Lower lobe of right lung (tissue), 2 donors: Measurements from ENCODE around the gene TUBB1. TPM values are rescaled to one million over a fixed set of nuclear protein-coding genes. Genes with fewer than 3 reads are reported as not detected.

ENCODE experiments used
- ATAC-seq, 2 donors: fragments of 200-7000 bp; cut with Tn5 transposase; one replicate each; pipeline ENCODE4 v1.9.1; 2020 to 2022; ENCODE audit warnings: mild to moderate bottlenecking in 2 of 2, moderate library complexity in 2 of 2
- DNase-seq: peaks from one replicate; pipeline ENCODE4 v3.0.0-alpha.2; 2020
- H3K27ac ChIP-seq: fragments of 200-600 bp; one replicate; pipeline ENCODE4 v1.8.0; 2022
- H3K27me3 ChIP-seq: fragments of 200-600 bp; one replicate; pipeline ENCODE4 v1.8.0; 2022; ENCODE audit warnings: low read depth
- H3K36me3 ChIP-seq: fragments of 200-600 bp; one replicate; pipeline ENCODE4 v1.8.0; 2022; ENCODE audit warnings: mild to moderate bottlenecking
- H3K4me1 ChIP-seq: fragments of 200-600 bp; one replicate; pipeline ENCODE4 v1.8.0; 2022
- H3K4me3 ChIP-seq: fragments of 200-600 bp; one replicate; pipeline ENCODE4 v1.8.0; 2022; ENCODE audit warnings: mild to moderate bottlenecking
- H3K9me3 ChIP-seq: fragments of 200-600 bp; one replicate; pipeline ENCODE4 v1.8.0; 2022
- intact Hi-C: fragments of 100-400 bp; cut with DNase I; formaldehyde crosslinking; loops from one replicate; pipeline ENCODE4 v1.11.0; 2022
- total RNA-seq: library from RNA; stranded (reverse); fragmentation: NEBNext Ultra II Directional; extraction: Animal tissue kit (Norgen Biotek cat#: 25700); gene quantifications from one replicate; pipeline ENCODE4 v1.2.1, GENCODE V29; 2021
- TF ChIP-seq, protein P1 (sequence below): fragments of 200-600 bp; IDR thresholded peaks from one replicate; pipeline ENCODE4 v1.8.0; 2022; ENCODE audit warnings: antibody characterized with exemption, mild to moderate bottlenecking
- donor health status: DM: no; HTN: yes; CAD: no; lungs with severe emphysema.

Gene TUBB1
- total RNA-seq, 1 donor from 2014 or later, result 6.5 TPM

- Histone ChIP-seq H3K4me1 (peaks cover 27% of the 10 kb centered on the region), H3K4me3 (no peak overlapping the region), H3K27me3 (no peaks in the 10 kb centered on the region), H3K9me3 (no peaks in the 10 kb centered on the region), H3K27ac (no peak overlapping the region), H3K36me3 (no peaks in the 10 kb centered on the region)
- ATAC-seq, result no peak
- no peak for DNase-seq
- intact Hi-C loops, result no loop called here
- TF ChIP-seq, protein P1, sequence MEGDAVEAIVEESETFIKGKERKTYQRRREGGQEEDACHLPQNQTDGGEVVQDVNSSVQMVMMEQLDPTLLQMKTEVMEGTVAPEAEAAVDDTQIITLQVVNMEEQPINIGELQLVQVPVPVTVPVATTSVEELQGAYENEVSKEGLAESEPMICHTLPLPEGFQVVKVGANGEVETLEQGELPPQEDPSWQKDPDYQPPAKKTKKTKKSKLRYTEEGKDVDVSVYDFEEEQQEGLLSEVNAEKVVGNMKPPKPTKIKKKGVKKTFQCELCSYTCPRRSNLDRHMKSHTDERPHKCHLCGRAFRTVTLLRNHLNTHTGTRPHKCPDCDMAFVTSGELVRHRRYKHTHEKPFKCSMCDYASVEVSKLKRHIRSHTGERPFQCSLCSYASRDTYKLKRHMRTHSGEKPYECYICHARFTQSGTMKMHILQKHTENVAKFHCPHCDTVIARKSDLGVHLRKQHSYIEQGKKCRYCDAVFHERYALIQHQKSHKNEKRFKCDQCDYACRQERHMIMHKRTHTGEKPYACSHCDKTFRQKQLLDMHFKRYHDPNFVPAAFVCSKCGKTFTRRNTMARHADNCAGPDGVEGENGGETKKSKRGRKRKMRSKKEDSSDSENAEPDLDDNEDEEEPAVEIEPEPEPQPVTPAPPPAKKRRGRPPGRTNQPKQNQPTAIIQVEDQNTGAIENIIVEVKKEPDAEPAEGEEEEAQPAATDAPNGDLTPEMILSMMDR, result no peak
These were observed 5.9 kb upstream of the TUBB1 start for GRCh38 chr20:59013031-59013951.

DNA sequence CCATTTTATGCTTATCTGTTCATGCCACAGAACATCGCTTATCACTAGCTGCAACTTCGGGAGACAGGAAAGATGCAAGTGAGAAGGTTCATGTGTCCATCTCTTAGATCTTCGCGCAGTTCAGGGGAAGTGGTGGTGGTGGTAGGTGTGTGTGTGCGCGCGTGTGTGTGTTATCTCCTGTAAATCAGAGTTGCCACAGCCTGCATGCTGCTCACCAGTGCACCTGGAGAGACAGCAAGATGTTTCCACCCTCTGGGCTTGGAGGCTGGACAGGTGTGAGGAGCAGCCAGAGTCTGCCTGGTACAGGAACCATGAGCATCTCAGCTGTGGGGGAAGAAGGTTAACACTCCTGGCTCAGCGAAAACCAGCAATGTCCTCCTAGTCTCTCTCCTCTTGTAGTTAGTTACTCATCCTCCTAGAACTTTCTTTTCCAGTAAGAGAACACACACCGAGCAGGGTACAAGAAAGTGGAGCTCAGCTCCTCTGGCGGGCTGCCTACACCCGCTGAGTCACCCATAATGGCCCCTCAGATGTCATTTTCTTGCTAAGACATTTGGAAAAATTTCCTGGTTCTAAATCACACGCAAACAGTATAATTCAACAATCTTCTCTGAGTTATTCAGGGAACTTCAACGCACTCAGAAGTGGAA is 5.1 kb upstream of the TUBB1 start:
- Histone ChIP-seq H3K27ac (no peak overlapping the region), H3K4me1 (peaks cover 27% of the 10 kb centered on the region), H3K4me3 (no peak overlapping the region), H3K27me3 (no peaks in the 10 kb centered on the region), H3K36me3 (no peaks in the 10 kb centered on the region), H3K9me3 (no peaks in the 10 kb centered on the region)
- intact Hi-C loops, result no loop called here
- no peak for DNase-seq
- ATAC-seq, result no peak
- TF ChIP-seq, protein P1, result no peak

- DNase-seq, result no peak
These were observed 4.4 kb upstream of the TUBB1 start for GRCh38 chr20:59014680-59015389.

DNA sequence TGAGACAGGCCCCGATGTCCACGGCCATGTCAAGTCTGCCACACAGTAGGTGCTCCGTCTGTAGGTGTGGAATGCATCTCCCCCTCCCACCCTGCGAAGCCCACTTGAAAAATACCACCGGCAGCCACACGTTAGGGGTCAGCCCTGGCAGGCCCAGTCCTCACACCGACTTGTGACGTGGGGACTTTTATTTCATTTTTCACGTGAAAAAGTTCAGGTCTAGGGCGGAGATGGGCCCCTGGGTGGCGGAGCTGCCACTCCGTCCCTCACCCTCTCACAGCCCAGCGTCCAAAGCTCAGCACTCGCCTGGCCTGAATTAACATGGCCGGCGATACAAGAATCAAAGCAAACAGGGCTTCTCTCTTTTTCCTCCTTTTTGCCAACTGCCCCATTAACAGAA is 3.8 kb upstream of the TUBB1 start:
- ATAC-seq, result no peak
- Histone ChIP-seq H3K27ac (no peak overlapping the region), H3K27me3 (no peaks in the 10 kb centered on the region), H3K9me3 (no peaks in the 10 kb centered on the region), H3K4me1 (peaks cover 20% of the 10 kb centered on the region), H3K36me3 (no peaks in the 10 kb centered on the region), H3K4me3 (no peak overlapping the region)
- intact Hi-C loops, result no loop called here
- no peak for DNase-seq
- TF ChIP-seq, protein P1, result no peak

More at GRCh38 chr20:59014680-59015389, 4.4 kb upstream of the TUBB1 start:
- Histone ChIP-seq H3K27me3 (no peaks in the 10 kb centered on the region), H3K36me3 (no peaks in the 10 kb centered on the region), H3K4me3 (no peak overlapping the region), H3K27ac (no peak overlapping the region), H3K4me1 (peaks cover 26% of the 10 kb centered on the region), H3K9me3 (no peaks in the 10 kb centered on the region)
- TF ChIP-seq, protein P1, result no peak
- ATAC-seq, result no peak
- intact Hi-C loops, result no loop called here
